Gastroesophageal sphincter (tissue), 3 donors: Measurements from ENCODE around the gene CD300H.

Source experiments
- EP300 ChIP-seq: sonication (generic); formaldehyde crosslinking; IDR thresholded peaks from one replicate; pipeline ENCODE4 v1.6.1; 2017; ENCODE audit warnings: antibody characterized with exemption, mild to moderate bottlenecking
- POLR2A ChIP-seq, 2 donors: fragments of 450-650 bp; IDR thresholded peaks; one replicate each; pipeline ENCODE4 v1.6.1; 2017; ENCODE audit warnings: antibody characterized with exemption in 2 of 2, mild to moderate bottlenecking in 2 of 2, moderate library complexity in 1 of 2
- TF ChIP-seq, protein P1 (sequence below), 4 experiments: fragments of 200-600 bp in 2 of 4; fragments of 450-650 bp in 2 of 4; sonication (generic) in 1 of 4; IDR thresholded peaks; one replicate each; pipeline ENCODE4 v1.5.1; 2017 to 2019; ENCODE audit warnings: antibody characterized with exemption in 4 of 4, mild to moderate bottlenecking in 2 of 4, moderate library complexity in 2 of 4

GRCh38 chr17:74608511-74608910 lies 41.2 kb upstream of the CD300H start:
- TF ChIP-seq, protein P1, sequence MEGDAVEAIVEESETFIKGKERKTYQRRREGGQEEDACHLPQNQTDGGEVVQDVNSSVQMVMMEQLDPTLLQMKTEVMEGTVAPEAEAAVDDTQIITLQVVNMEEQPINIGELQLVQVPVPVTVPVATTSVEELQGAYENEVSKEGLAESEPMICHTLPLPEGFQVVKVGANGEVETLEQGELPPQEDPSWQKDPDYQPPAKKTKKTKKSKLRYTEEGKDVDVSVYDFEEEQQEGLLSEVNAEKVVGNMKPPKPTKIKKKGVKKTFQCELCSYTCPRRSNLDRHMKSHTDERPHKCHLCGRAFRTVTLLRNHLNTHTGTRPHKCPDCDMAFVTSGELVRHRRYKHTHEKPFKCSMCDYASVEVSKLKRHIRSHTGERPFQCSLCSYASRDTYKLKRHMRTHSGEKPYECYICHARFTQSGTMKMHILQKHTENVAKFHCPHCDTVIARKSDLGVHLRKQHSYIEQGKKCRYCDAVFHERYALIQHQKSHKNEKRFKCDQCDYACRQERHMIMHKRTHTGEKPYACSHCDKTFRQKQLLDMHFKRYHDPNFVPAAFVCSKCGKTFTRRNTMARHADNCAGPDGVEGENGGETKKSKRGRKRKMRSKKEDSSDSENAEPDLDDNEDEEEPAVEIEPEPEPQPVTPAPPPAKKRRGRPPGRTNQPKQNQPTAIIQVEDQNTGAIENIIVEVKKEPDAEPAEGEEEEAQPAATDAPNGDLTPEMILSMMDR (IDR thresholded peaks at IDR 0.05), result no peak
- TF ChIP-seq EP300 (no peak), POLR2A (IDR thresholded peaks at IDR 0.05) (no peak)
